ENCODE measurements around the gene ZDHHC18. TPM values are rescaled to one million over a fixed set of nuclear protein-coding genes. Genes with fewer than 3 reads are reported as not detected.

ZDHHC18 gene
- polyA plus RNA-seq, 3 donors from 2014 or later: 7.3 to 8.8 (median 7.8) TPM

- Mint-ChIP-seq H3K9me3 (no peaks in the 10 kb centered on the region), H3K4me3 (peak overlapping the region; percentile 90 to 94 (median 91)), H3K27me3 (ENCODE audit: low read depth in 3 of 3) (peaks cover 6 to 10% (median 8%) of the 10 kb centered on the region in 3 donors), H3K36me3 (peaks cover 20 to 35% (median 21%) of the 10 kb centered on the region in 3 donors), H3K27ac (peak overlapping the region in 5 of 6 donors; percentile 82 to 96 (median 94)), H3K4me1 (peaks cover 26 to 35% of the 10 kb centered on the region in 2 donors)
- no peak for DNase-seq
Observed at GRCh38 chr1:26888231-26888630, 61.7 kb downstream of the ZDHHC18 start.

- peak within 1 kb of the TSS; percentile 88 to 96 (median 94) for H3K27ac Mint-ChIP-seq
- H3K4me3 Mint-ChIP-seq: peak within 1 kb of the TSS; percentile 90 to 94 (median 91)
- H3K9me3 Mint-ChIP-seq: no peaks in the 10 kb centered on the region
- H3K36me3 Mint-ChIP-seq: peaks cover 20 to 35% (median 22%) of the 10 kb centered on the region in 3 donors
- peaks cover 26 to 35% of the 10 kb centered on the region in 2 donors for H3K4me1 Mint-ChIP-seq
- peak; percentile 75 to 81 (median 79) for DNase-seq
- peaks cover 6 to 11% (median 8%) of the 10 kb centered on the region in 3 donors for H3K27me3 Mint-ChIP-seq (ENCODE audit: low read depth in 3 of 3)
Observed at GRCh38 chr1:26889551-26890466, 63.3 kb downstream of the ZDHHC18 start, which contains the start of gene GPN2. Gene GPN2, minus strand, starts transcription at chr1:26890283. Its CDS starts 187 bp downstream, at chr1:26890096.

GRCh38 chr1:26890467-26890796, 63.9 kb downstream of the ZDHHC18 start:
- H3K9me3 Mint-ChIP-seq: no peaks in the 10 kb centered on the region
- peaks cover 17 to 35% (median 24%) of the 10 kb centered on the region in 3 donors for H3K36me3 Mint-ChIP-seq
- H3K4me3 Mint-ChIP-seq: peak overlapping the region; percentile 90 to 94 (median 91)
- peak overlapping the region; percentile 88 to 96 (median 94) for H3K27ac Mint-ChIP-seq
- peaks cover 6 to 11% (median 8%) of the 10 kb centered on the region in 3 donors for H3K27me3 Mint-ChIP-seq (ENCODE audit: low read depth in 3 of 3)
- DNase-seq: no peak
- peaks cover 26 to 35% of the 10 kb centered on the region in 2 donors for H3K4me1 Mint-ChIP-seq

- no peak for DNase-seq
- no peak overlapping the region for H3K27ac Mint-ChIP-seq
- H3K27me3 Mint-ChIP-seq (ENCODE audit: low read depth in 3 of 3): peaks cover 3 to 11% (median 6%) of the 10 kb centered on the region in 3 donors
- H3K9me3 Mint-ChIP-seq: no peaks in the 10 kb centered on the region
- H3K36me3 Mint-ChIP-seq: peaks cover 13 to 27% (median 23%) of the 10 kb centered on the region in 3 donors
- peaks cover 24 to 28% of the 10 kb centered on the region in 2 donors for H3K4me1 Mint-ChIP-seq
- no peak overlapping the region for H3K4me3 Mint-ChIP-seq
Observed at GRCh38 chr1:26894263-26894662, 67.8 kb downstream of the ZDHHC18 start.

GRCh38 chr1:26897351-26897750, 70.9 kb downstream of the ZDHHC18 start:
- DNase-seq: no peak
- peaks cover 0 to 12% (median 3%) of the 10 kb centered on the region in 3 donors for H3K27me3 Mint-ChIP-seq (ENCODE audit: low read depth in 3 of 3)
- H3K4me3 Mint-ChIP-seq: no peak overlapping the region
- H3K9me3 Mint-ChIP-seq: no peaks in the 10 kb centered on the region
- peaks cover 35 to 38% of the 10 kb centered on the region in 2 donors for H3K4me1 Mint-ChIP-seq
- no peak overlapping the region for H3K27ac Mint-ChIP-seq
- H3K36me3 Mint-ChIP-seq: peaks cover 13 to 27% (median 23%) of the 10 kb centered on the region in 3 donors

- H3K4me3 Mint-ChIP-seq: peak within 1 kb of the TSS; percentile 93 to 100 (median 94)
- peaks cover 1 to 9% (median 3%) of the 10 kb centered on the region in 3 donors for H3K27me3 Mint-ChIP-seq (ENCODE audit: low read depth in 3 of 3)
- H3K36me3 Mint-ChIP-seq: peaks cover 4 to 8% (median 5%) of the 10 kb centered on the region in 3 donors
- H3K27ac Mint-ChIP-seq: peak within 1 kb of the TSS; percentile 92 to 99 (median 99)
- peak; percentile 84 to 88 (median 86) for DNase-seq
- peaks cover 36 to 39% of the 10 kb centered on the region in 2 donors for H3K4me1 Mint-ChIP-seq
- no peaks in the 10 kb centered on the region for H3K9me3 Mint-ChIP-seq
Observed at GRCh38 chr1:26900001-26900814, 73.7 kb downstream of the ZDHHC18 start, which contains the start of gene GPATCH3. Gene GPATCH3, minus strand, starts transcription at chr1:26900467. Its CDS starts 25 bp downstream, at chr1:26900442.

- Mint-ChIP-seq H3K36me3 (peaks cover 4 to 6% (median 5%) of the 10 kb centered on the region in 3 donors), H3K27me3 (ENCODE audit: low read depth in 3 of 3) (peaks cover 1 to 9% (median 3%) of the 10 kb centered on the region in 3 donors), H3K27ac (peak overlapping the region; percentile 92 to 99 (median 99)), H3K4me3 (peak overlapping the region; percentile 93 to 100 (median 94)), H3K4me1 (peaks cover 36 to 39% of the 10 kb centered on the region in 2 donors), H3K9me3 (no peaks in the 10 kb centered on the region)
- no peak for DNase-seq
Observed at GRCh38 chr1:26900815-26901511, 74.5 kb downstream of the ZDHHC18 start.

Other genes with a start within 250 kb of the ZDHHC18 start
- gene ARID1A, start 130.7 kb upstream of the ZDHHC18 start, polyA plus RNA-seq: 10 to 100 TPM in 2 of 3 donors, 1 to 10 TPM in 1; 7.1 to 34.6 (median 16.0) TPM
- gene PIGV, start 38.7 kb upstream of the ZDHHC18 start, polyA plus RNA-seq: 10 to 100 TPM in 2 of 3 donors, 1 to 10 TPM in 1; 9.8 to 20.0 (median 13.7) TPM
- gene SFN, start 36.5 kb downstream of the ZDHHC18 start, polyA plus RNA-seq: not detected
- gene GPN2, start 63.6 kb downstream of the ZDHHC18 start, polyA plus RNA-seq: 10 to 100 TPM in 2 of 3 donors, 1 to 10 TPM in 1; 8.3 to 22.1 (median 10.0) TPM
- gene GPATCH3, start 73.8 kb downstream of the ZDHHC18 start, polyA plus RNA-seq: 10 to 100 TPM; 10.4 to 17.3 (median 15.1) TPM
- not detected for gene NR0B2, start 87.3 kb downstream of the ZDHHC18 start, polyA plus RNA-seq
- 100 to 1,000 TPM in 1 of 3 donors, 10 to 100 TPM in 2; 60.0 to 116 (median 70.4) TPM for gene NUDC, start 95.1 kb downstream of the ZDHHC18 start, polyA plus RNA-seq
- gene KDF1, start 133.8 kb downstream of the ZDHHC18 start, polyA plus RNA-seq: 1 to 10 TPM in 1 of 3 donors, under 1 TPM in 1, not detected in 1; 0.29 to 1.3 TPM
- not detected for gene TRNP1, start 167.0 kb downstream of the ZDHHC18 start, polyA plus RNA-seq
- gene TENT5B, start 186.2 kb downstream of the ZDHHC18 start, polyA plus RNA-seq: not detected

Measured in immature natural killer cell (primary cell).